NCI-H2081 treated with DMSO at 0.1 percent for 48 hours (cell line): ENCODE results near the gene IFI27L1.

Experiments
- DNase-seq: peaks from one replicate; lab custom pipeline; 2025; lab: John Stamatoyannopoulos, UW

IFI27L1 gene

GRCh38 chr14:94132285-94132887 is 51.3 kb downstream of the IFI27L1 start:
- DNase-seq, result peak; percentile 43

- DNase-seq, result no peak
Measured at GRCh38 chr14:94135476-94135875, 54.4 kb downstream of the IFI27L1 start.

GRCh38 chr14:94136575-94137331 is 55.6 kb downstream of the IFI27L1 start:
- DNase-seq, result peak; percentile 47

- DNase-seq, result no peak
Measured at GRCh38 chr14:94138251-94138650, 57.1 kb downstream of the IFI27L1 start.

GRCh38 chr14:94139006-94139405 is 57.9 kb downstream of the IFI27L1 start:
- no peak for DNase-seq

GRCh38 chr14:94139421-94139820 is 58.3 kb downstream of the IFI27L1 start:
- DNase-seq, result no peak

- no peak for DNase-seq
Measured at GRCh38 chr14:94142247-94142646, 61.1 kb downstream of the IFI27L1 start.

GRCh38 chr14:94142836-94143235 is 61.7 kb downstream of the IFI27L1 start:
- no peak for DNase-seq

- DNase-seq, result no peak
Measured at GRCh38 chr14:94143239-94143638, 62.1 kb downstream of the IFI27L1 start.

GRCh38 chr14:94143711-94144110 is 62.6 kb downstream of the IFI27L1 start:
- no peak for DNase-seq

- DNase-seq, result no peak
Measured at GRCh38 chr14:94144765-94145164, 63.7 kb downstream of the IFI27L1 start.

- DNase-seq, result no peak
Measured at GRCh38 chr14:94145902-94146527, 64.9 kb downstream of the IFI27L1 start.
